Measurements from ENCODE around the gene CDKN2A. TPM values are rescaled to one million over a fixed set of nuclear protein-coding genes. Genes with fewer than 3 reads are reported as not detected.

CDKN2A gene
- total and polyA plus RNA-seq, 2 donors (not counting 3 experiments of a cell fraction or from before 2014, with no cell fraction given), result 8.5 to 10.7 TPM

GRCh38 chr9:22029231-22029630, 35.0 kb upstream of the CDKN2A start:
- POLR2A ChIA-PET, result no interaction called here
- intact Hi-C loops (cut with micrococcal nuclease), result no loop called here
- no peaks in the 10 kb centered on the region for H3K9me1 ChIP-seq (replicated peaks; ENCODE audit: control insufficient read depth, extremely low read depth, insufficient read depth, low read length)

More at GRCh38 chr9:22029231-22029630, 35.0 kb upstream of the CDKN2A start:
- Histone ChIP-seq H3K79me2 (ENCODE audit: control insufficient read depth, insufficient read depth, low read length) (no peaks in the 10 kb centered on the region), H2AFZ (ENCODE audit: low read depth, low read length) (no peak overlapping the region), H4K20me1 (replicated peaks; ENCODE audit: control insufficient read depth, extremely low read depth, insufficient read depth, low read length) (no peaks in the 10 kb centered on the region), H3K27ac (ENCODE audit: insufficient read depth, low read depth, low read length) (no peak overlapping the region), H3K9ac (replicated peaks; ENCODE audit: extremely low read depth, insufficient read depth, low read length) (no peak overlapping the region), H3K4me1 (ENCODE audit: control insufficient read depth, extremely low read depth, insufficient read depth, low read length) (peaks cover 12% of the 10 kb centered on the region), H3K4me2 (ENCODE audit: insufficient read depth, low read length) (no peak overlapping the region), H3K27me3 (ENCODE audit: control insufficient read depth in 2 of 2, insufficient read depth in 2 of 2, low read length in 2 of 2) (no peaks in the 10 kb centered on the region), H3K4me3 (replicated peaks in 1 of 3; ENCODE audit: insufficient read depth in 1 of 3, low read depth in 1 of 3, low read length in 3 of 3) (no peak overlapping the region), H3K36me3 (ENCODE audit: control insufficient read depth in 2 of 2, extremely low read depth in 1 of 2, insufficient read depth in 2 of 2, low read length in 2 of 2) (no peaks in the 10 kb centered on the region), H3K9me3 (replicated peaks; ENCODE audit: control insufficient read depth, insufficient read depth, low read length) (no peaks in the 10 kb centered on the region)
- DNase-seq (ENCODE audit: low read depth, low spot score), result no peak
- CTCF ChIA-PET, result interaction anchor here (0.7 to 4.0 kb wide), 9 partner anchors 12 to 793 kb away, joined by 3 to 20 read pairs (median 8); partner anchors contain the start of gene CDKN2B
- dilution Hi-C loops (cut with MboI; ENCODE audit: extremely low pct_ligation_motif_present, low sequenced_read_pairs), result no loop called here
- no peak for TF ChIP-seq JUN (IDR thresholded peaks at IDR 0.05; ENCODE audit: borderline replicate concordance, insufficient read depth, insufficient read length, low read depth)
- no peak for TF ChIP-seq POLR2AphosphoS5 (IDR thresholded peaks at IDR 0.05; ENCODE audit: insufficient read depth, low read depth, low read length)
- no peak for TF ChIP-seq GATA2 (IDR thresholded peaks at IDR 0.05; ENCODE audit: insufficient read depth, insufficient read length, low read depth, low read length)
- TF ChIP-seq MAX (IDR thresholded peaks at IDR 0.05; ENCODE audit: insufficient read depth, insufficient read length), result no peak
- no peak for TF ChIP-seq CTCF (IDR thresholded peaks at IDR 0.05; ENCODE audit: extremely low read depth in 1 of 2, insufficient read depth in 1 of 2, low read depth in 1 of 2, low read length in 2 of 2)
- TF ChIP-seq POLR2A (IDR thresholded peaks at IDR 0.05; ENCODE audit: low read depth, low read length), result no peak
- no TSS peak for BruUV-seq (replicated peaks)
- no peak for FAIRE-seq

All from endothelial cell of umbilical vein (primary cell).